Activated CD8-positive, alpha-beta memory T cell treated with anti-CD3 and anti-CD28 coated beads for 24 hours (primary cell): ENCODE measurements around the gene GLTP.

ENCODE experiments used
- DNase-seq: peaks from one replicate; pipeline ENCODE4 v3.0.0-alpha.2; 2020

Gene GLTP

GRCh38 chr12:109840305-109841074 is 39.9 kb downstream of the GLTP start:
- DNase-seq, result no peak

- no peak for DNase-seq
Measured at GRCh38 chr12:109839444-109839843, 40.9 kb downstream of the GLTP start.

- DNase-seq, result no peak
Measured at GRCh38 chr12:109836916-109837315, 43.4 kb downstream of the GLTP start.

GRCh38 chr12:109835827-109836226 is 44.5 kb downstream of the GLTP start:
- no peak for DNase-seq

- no peak for DNase-seq
Measured at GRCh38 chr12:109833307-109834189, 46.8 kb downstream of the GLTP start, which contains the start of gene TRPV4. TRPV4 (minus strand) TSS chr12:109833398; CDS start chr12:109814796, 18,602 bp downstream.

GRCh38 chr12:109832541-109833306 is 47.6 kb downstream of the GLTP start:
- no peak for DNase-seq

- no peak for DNase-seq
Measured at GRCh38 chr12:109831929-109832328, 48.4 kb downstream of the GLTP start.

GRCh38 chr12:109831365-109831764 is 49.0 kb downstream of the GLTP start:
- no peak for DNase-seq

GRCh38 chr12:109830718-109831117 is 49.6 kb downstream of the GLTP start:
- no peak for DNase-seq

GRCh38 chr12:109830267-109830666 is 50.1 kb downstream of the GLTP start:
- DNase-seq, result no peak

- no peak for DNase-seq
Measured at GRCh38 chr12:109829667-109830066, 50.7 kb downstream of the GLTP start.

- no peak for DNase-seq
Measured at GRCh38 chr12:109828754-109829511, 51.4 kb downstream of the GLTP start.

- no peak for DNase-seq
Measured at GRCh38 chr12:109827566-109828550, 52.5 kb downstream of the GLTP start.

GRCh38 chr12:109827080-109827479 is 53.3 kb downstream of the GLTP start:
- DNase-seq, result no peak

GRCh38 chr12:109824731-109825130 is 55.6 kb downstream of the GLTP start:
- DNase-seq, result no peak

GRCh38 chr12:109822951-109823411 is 57.4 kb downstream of the GLTP start:
- no peak for DNase-seq

- no peak for DNase-seq
Measured at GRCh38 chr12:109822416-109822815, 57.9 kb downstream of the GLTP start.

GRCh38 chr12:109821968-109822367 is 58.4 kb downstream of the GLTP start:
- no peak for DNase-seq

- DNase-seq, result no peak
Measured at GRCh38 chr12:109820816-109821381, 59.4 kb downstream of the GLTP start.

GRCh38 chr12:109818905-109819500 is 61.3 kb downstream of the GLTP start:
- DNase-seq, result no peak
